GM18868 (cell line): ENCODE results near the gene HAPLN2.

Source experiments
- ATAC-seq: cut with Tn5 transposase; IDR thresholded peaks from one replicate; pipeline ENCODE4 v1.9.1; 2021; ENCODE audit warnings: mild to moderate bottlenecking, moderate library complexity; ENCODE audit not compliant: unreplicated experiment

HAPLN2 gene

GRCh38 chr1:156643778-156644092 lies 24.5 kb downstream of the HAPLN2 start:
- no peak for ATAC-seq

- ATAC-seq = no peak
Measured at GRCh38 chr1:156644146-156644545, 24.9 kb downstream of the HAPLN2 start.

GRCh38 chr1:156644640-156645039 lies 25.4 kb downstream of the HAPLN2 start:
- ATAC-seq = no peak

- ATAC-seq = no peak
Measured at GRCh38 chr1:156645056-156645455, 25.8 kb downstream of the HAPLN2 start.

GRCh38 chr1:156645666-156646065 lies 26.5 kb downstream of the HAPLN2 start:
- ATAC-seq = no peak

- no peak for ATAC-seq
Measured at GRCh38 chr1:156646738-156647211, 27.6 kb downstream of the HAPLN2 start.

- no peak for ATAC-seq
Measured at GRCh38 chr1:156647351-156647750, 28.1 kb downstream of the HAPLN2 start.

- ATAC-seq = no peak
Measured at GRCh38 chr1:156648496-156648895, 29.3 kb downstream of the HAPLN2 start.

GRCh38 chr1:156648951-156649350 lies 29.7 kb downstream of the HAPLN2 start:
- no peak for ATAC-seq

GRCh38 chr1:156652131-156652991 lies 33.1 kb downstream of the HAPLN2 start:
- no peak for ATAC-seq

- ATAC-seq = no peak
Measured at GRCh38 chr1:156652992-156653355, 33.8 kb downstream of the HAPLN2 start.

- no peak for ATAC-seq
Measured at GRCh38 chr1:156654700-156655099, 35.5 kb downstream of the HAPLN2 start.

GRCh38 chr1:156655151-156655903 lies 36.1 kb downstream of the HAPLN2 start:
- no peak for ATAC-seq

- no peak for ATAC-seq
Measured at GRCh38 chr1:156655904-156656516, 36.8 kb downstream of the HAPLN2 start.

GRCh38 chr1:156656806-156657740 lies 37.9 kb downstream of the HAPLN2 start:
- no peak for ATAC-seq

- ATAC-seq = no peak
Measured at GRCh38 chr1:156657741-156658319, 38.6 kb downstream of the HAPLN2 start.

GRCh38 chr1:156658496-156658895 lies 39.3 kb downstream of the HAPLN2 start:
- no peak for ATAC-seq

- no peak for ATAC-seq
Measured at GRCh38 chr1:156658945-156659574, 39.8 kb downstream of the HAPLN2 start.

- no peak for ATAC-seq
Measured at GRCh38 chr1:156659661-156659987, 40.4 kb downstream of the HAPLN2 start.
